Peyer's patch (tissue), 4 donors: ENCODE data around the gene CYBB. TPM values are rescaled to one million over a fixed set of nuclear protein-coding genes. Genes with fewer than 3 reads are reported as not detected.
A peak's percentile ranks its signal among the peaks of the same experiment; 100 is the strongest.

ENCODE experiments used
- DNase-seq, 3 donors: peaks; one replicate each; pipeline ENCODE4 v3.0.0-alpha.2; 2017 to 2019
- H3K27ac ChIP-seq, 4 donors: fragments of 200-600 bp; sonication (generic); one replicate each; pipeline ENCODE4 v1.5.1; 2016 to 2019
- H3K27me3 ChIP-seq, 2 donors: fragments of 200-600 bp; sonication (generic); one replicate each; pipeline ENCODE4 v1.5.1; 2019
- H3K36me3 ChIP-seq, 3 donors: fragments of 200-600 bp; sonication (generic); one replicate each; pipeline ENCODE4 v1.5.1; 2016 to 2019
- H3K4me1 ChIP-seq, 4 donors: fragments of 200-600 bp; sonication (generic); one replicate each; pipeline ENCODE4 v1.5.1; 2016 to 2019
- H3K4me3 ChIP-seq, 4 donors: fragments of 200-600 bp; sonication (generic); 1 replicate in 3 of 4; 2 replicates in 1 of 4; pipeline ENCODE4 v1.5.1; 2016 to 2019; ENCODE audit warnings: mild to moderate bottlenecking in 1 of 4
- H3K9me3 ChIP-seq, 4 donors: fragments of 200-600 bp; sonication (generic); one replicate each; pipeline ENCODE4 v1.5.1; 2016 to 2019; ENCODE audit warnings: mild to moderate bottlenecking in 1 of 4
- CTCF ChIP-seq, 6 experiments: fragments of 450-650 bp in 4 of 6; fragments of 200-600 bp in 2 of 6; sonication (generic) in 1 of 6; IDR thresholded peaks; one replicate each; pipeline ENCODE4 v1.5.1; 2017 to 2019; ENCODE audit warnings: antibody characterized with exemption in 6 of 6, mild to moderate bottlenecking in 3 of 6, moderate library complexity in 1 of 6
- POLR2A ChIP-seq, 2 donors: fragments of 450-650 bp; IDR thresholded peaks; one replicate each; pipeline ENCODE4 v1.5.1; 2017; ENCODE audit warnings: antibody characterized with exemption in 2 of 2, mild to moderate bottlenecking in 2 of 2, moderate library complexity in 2 of 2
- total RNA-seq, 4 donors: library from RNA; depleted of rRNA; stranded (reverse); fragments of >200 nt; gene quantifications; one replicate each; pipeline ENCODE4 v1.1.0, GENCODE V29; 2016

The CYBB gene
- 10 to 100 TPM in 1 of 4 donors, 1 to 10 TPM in 3; 3.2 to 35.5 (median 6.8) TPM for total RNA-seq

GRCh38 chrX:37779857-37780256, at the start of gene CYBB:
TSS of gene CYBB (plus strand) at chrX:37780059. CDS start at chrX:37780078, 19 bp downstream.
- H3K27me3 ChIP-seq, result no peaks in the 10 kb centered on the region
- peak within 1 kb of the TSS in 1 of 4 donors; percentile 19 for H3K4me3 ChIP-seq
- no peaks in the 10 kb centered on the region for H3K36me3 ChIP-seq
- H3K9me3 ChIP-seq, result no peaks in the 10 kb centered on the region
- H3K4me1 ChIP-seq, result peaks cover 0 to 7% (median 0%) of the 10 kb centered on the region in 4 donors
- no peak for TF ChIP-seq CTCF (IDR thresholded peaks at IDR 0.05)
- TF ChIP-seq POLR2A (IDR thresholded peaks at IDR 0.05), result no peak
- H3K27ac ChIP-seq, result peak within 1 kb of the TSS in 2 of 4 donors; percentile 34 to 60
- DNase-seq, result peak in 2 of 3 donors; percentile 48 to 58

GRCh38 chrX:37745354-37745753, 34.5 kb upstream of the CYBB start:
- peak; percentile 67 to 90 (median 84) for TF ChIP-seq CTCF (IDR thresholded peaks at IDR 0.05)
- TF ChIP-seq POLR2A (IDR thresholded peaks at IDR 0.05), result no peak
- H3K36me3 ChIP-seq, result no peaks in the 10 kb centered on the region
- H3K27me3 ChIP-seq, result no peaks in the 10 kb centered on the region
- no peaks in the 10 kb centered on the region for H3K9me3 ChIP-seq
- H3K4me1 ChIP-seq, result peaks cover 0 to 5% (median 0%) of the 10 kb centered on the region in 4 donors
- H3K4me3 ChIP-seq, result no peak overlapping the region
- H3K27ac ChIP-seq, result peak overlapping the region in 1 of 4 donors; percentile 59
- peak; percentile 76 to 93 (median 86) for DNase-seq

- no peaks in the 10 kb centered on the region for H3K36me3 ChIP-seq
- peak overlapping the region in 1 of 4 donors; percentile 59 for H3K27ac ChIP-seq
- no peak overlapping the region for H3K4me3 ChIP-seq
- no peak for DNase-seq
- H3K4me1 ChIP-seq, result peaks cover 0 to 5% (median 0%) of the 10 kb centered on the region in 4 donors
- no peaks in the 10 kb centered on the region for H3K27me3 ChIP-seq
- H3K9me3 ChIP-seq, result no peaks in the 10 kb centered on the region
- TF ChIP-seq CTCF (IDR thresholded peaks at IDR 0.05) (no peak), POLR2A (IDR thresholded peaks at IDR 0.05) (no peak)
Observed at GRCh38 chrX:37745835-37746217, 34.0 kb upstream of the CYBB start.

DNA sequence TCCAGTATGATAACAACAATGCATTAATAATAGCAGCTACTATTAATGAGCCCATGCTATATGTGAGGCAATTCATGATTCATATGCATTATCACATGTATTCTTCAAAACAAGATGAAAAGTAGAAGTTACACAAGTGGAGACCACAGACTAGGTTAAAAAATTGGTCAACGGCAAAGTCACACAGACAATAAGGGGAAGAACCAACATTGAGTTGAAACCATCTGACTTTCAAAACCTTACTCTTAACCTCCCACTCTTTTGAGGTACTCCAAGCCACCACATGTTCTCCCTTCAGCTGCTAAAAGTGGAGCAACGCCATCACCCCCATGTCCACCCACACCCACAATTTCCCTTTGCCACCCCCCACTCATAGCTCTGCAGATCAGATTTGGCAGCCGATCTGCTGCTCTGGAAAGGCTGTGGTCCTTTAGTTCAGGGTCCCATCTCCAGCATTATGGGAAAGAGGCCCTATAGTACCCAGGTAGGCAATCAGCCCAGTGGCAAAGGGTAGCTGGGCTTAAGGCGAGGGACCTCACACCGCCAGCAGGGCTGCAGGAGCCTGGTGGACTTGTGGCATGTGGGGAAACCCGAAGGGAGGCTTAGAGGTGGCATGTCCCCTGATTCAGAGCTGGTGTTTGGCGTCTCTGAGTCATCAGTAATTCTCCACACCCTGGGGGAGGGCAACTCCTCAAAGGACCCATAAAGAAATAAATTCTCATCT, 33.5 kb upstream of the CYBB start:
- H3K27me3 ChIP-seq, result no peaks in the 10 kb centered on the region
- peak overlapping the region in 1 of 4 donors; percentile 59 for H3K27ac ChIP-seq
- H3K36me3 ChIP-seq, result no peaks in the 10 kb centered on the region
- peaks cover 0 to 5% (median 0%) of the 10 kb centered on the region in 4 donors for H3K4me1 ChIP-seq
- TF ChIP-seq CTCF (IDR thresholded peaks at IDR 0.05) (no peak), POLR2A (IDR thresholded peaks at IDR 0.05) (no peak)
- no peak overlapping the region for H3K4me3 ChIP-seq
- H3K9me3 ChIP-seq, result no peaks in the 10 kb centered on the region
- DNase-seq, result no peak

DNA sequence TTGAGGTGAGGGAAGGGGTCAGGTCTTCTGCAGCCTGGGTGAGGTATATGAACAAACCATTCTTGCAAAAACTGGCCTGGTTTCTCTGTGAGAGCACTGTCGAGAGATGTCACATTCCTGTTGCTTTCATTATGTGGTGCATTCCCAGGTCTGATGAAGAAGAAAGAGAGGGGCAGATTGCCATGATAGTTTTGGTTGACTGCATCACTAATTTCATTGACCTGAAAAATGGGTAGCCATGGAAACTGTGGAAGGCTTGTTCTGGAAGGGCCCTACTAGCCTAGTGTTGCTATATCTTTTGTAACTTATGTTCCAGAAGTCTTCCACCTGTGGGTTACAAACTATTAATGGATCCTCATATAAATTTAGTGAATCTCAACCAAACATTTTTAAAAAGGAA, 32.9 kb upstream of the CYBB start:
- Histone ChIP-seq H3K9me3 (no peaks in the 10 kb centered on the region), H3K27ac (peak overlapping the region in 1 of 4 donors; percentile 59), H3K36me3 (no peaks in the 10 kb centered on the region), H3K4me3 (no peak overlapping the region), H3K27me3 (no peaks in the 10 kb centered on the region), H3K4me1 (peaks cover 0 to 5% (median 0%) of the 10 kb centered on the region in 4 donors)
- no peak for DNase-seq
- TF ChIP-seq POLR2A (IDR thresholded peaks at IDR 0.05), result no peak
- no peak for TF ChIP-seq CTCF (IDR thresholded peaks at IDR 0.05)
